Measurements from ENCODE around the gene TUNAR.

The TUNAR gene

GRCh38 chr14:95876761-95877538, at the start of gene TUNAR:
TSS of gene TUNAR (plus strand) at chr14:95876832.
- DNase-seq = peak; percentile 65
- in situ Hi-C loops (cut with MboI; ENCODE audit: low pct_unique_long_range_greater_than_20kb, low sequenced_read_pairs) = no loop called here

GRCh38 chr14:95828649-95829265, 47.9 kb upstream of the TUNAR start:
- in situ Hi-C loops (cut with MboI; ENCODE audit: low pct_unique_long_range_greater_than_20kb, low sequenced_read_pairs) = no loop called here

GRCh38 chr14:95829321-95829720, 47.3 kb upstream of the TUNAR start:
- in situ Hi-C loops (cut with MboI; ENCODE audit: low pct_unique_long_range_greater_than_20kb, low sequenced_read_pairs) = no loop called here
- no peak for DNase-seq

More at GRCh38 chr14:95828649-95829265, 47.9 kb upstream of the TUNAR start:
- DNase-seq = no peak

GRCh38 chr14:95830386-95830785, 46.2 kb upstream of the TUNAR start:
- in situ Hi-C loops (cut with MboI; ENCODE audit: low pct_unique_long_range_greater_than_20kb, low sequenced_read_pairs) = no loop called here
- no peak for DNase-seq

- in situ Hi-C loops (cut with MboI; ENCODE audit: low pct_unique_long_range_greater_than_20kb, low sequenced_read_pairs) = no loop called here
- DNase-seq = no peak
Observed at GRCh38 chr14:95831041-95831440, 45.6 kb upstream of the TUNAR start.

GRCh38 chr14:95831468-95831867, 45.2 kb upstream of the TUNAR start:
- in situ Hi-C loops (cut with MboI; ENCODE audit: low pct_unique_long_range_greater_than_20kb, low sequenced_read_pairs) = no loop called here
- no peak for DNase-seq

- no peak for DNase-seq
- in situ Hi-C loops (cut with MboI; ENCODE audit: low pct_unique_long_range_greater_than_20kb, low sequenced_read_pairs) = no loop called here
Observed at GRCh38 chr14:95832012-95832411, 44.6 kb upstream of the TUNAR start.

- no peak for DNase-seq
- in situ Hi-C loops (cut with MboI; ENCODE audit: low pct_unique_long_range_greater_than_20kb, low sequenced_read_pairs) = no loop called here
Observed at GRCh38 chr14:95833429-95833828, 43.2 kb upstream of the TUNAR start.

- in situ Hi-C loops (cut with MboI; ENCODE audit: low pct_unique_long_range_greater_than_20kb, low sequenced_read_pairs) = no loop called here
- no peak for DNase-seq
Observed at GRCh38 chr14:95834496-95834895, 42.1 kb upstream of the TUNAR start.

GRCh38 chr14:95835121-95835730, 41.4 kb upstream of the TUNAR start:
- peak; percentile 12 for DNase-seq
- in situ Hi-C loops (cut with MboI; ENCODE audit: low pct_unique_long_range_greater_than_20kb, low sequenced_read_pairs) = no loop called here

- in situ Hi-C loops (cut with MboI; ENCODE audit: low pct_unique_long_range_greater_than_20kb, low sequenced_read_pairs) = no loop called here
- no peak for DNase-seq
Observed at GRCh38 chr14:95838862-95839261, 37.8 kb upstream of the TUNAR start.

GRCh38 chr14:95840094-95840700, 36.4 kb upstream of the TUNAR start:
- no peak for DNase-seq
- in situ Hi-C loops (cut with MboI; ENCODE audit: low pct_unique_long_range_greater_than_20kb, low sequenced_read_pairs) = no loop called here

- in situ Hi-C loops (cut with MboI; ENCODE audit: low pct_unique_long_range_greater_than_20kb, low sequenced_read_pairs) = no loop called here
- DNase-seq = no peak
Observed at GRCh38 chr14:95841668-95842067, 35.0 kb upstream of the TUNAR start.

GRCh38 chr14:95849761-95850160, 26.9 kb upstream of the TUNAR start:
- no peak for DNase-seq
- in situ Hi-C loops (cut with MboI; ENCODE audit: low pct_unique_long_range_greater_than_20kb, low sequenced_read_pairs) = no loop called here

- DNase-seq = no peak
- in situ Hi-C loops (cut with MboI; ENCODE audit: low pct_unique_long_range_greater_than_20kb, low sequenced_read_pairs) = no loop called here
Observed at GRCh38 chr14:95850429-95850828, 26.2 kb upstream of the TUNAR start.

GRCh38 chr14:95855606-95856005, 21.0 kb upstream of the TUNAR start:
- DNase-seq = no peak
- in situ Hi-C loops (cut with MboI; ENCODE audit: low pct_unique_long_range_greater_than_20kb, low sequenced_read_pairs) = no loop called here

GRCh38 chr14:95857275-95857674, 19.4 kb upstream of the TUNAR start:
- no peak for DNase-seq
- in situ Hi-C loops (cut with MboI; ENCODE audit: low pct_unique_long_range_greater_than_20kb, low sequenced_read_pairs) = no loop called here

- no peak for DNase-seq
- in situ Hi-C loops (cut with MboI; ENCODE audit: low pct_unique_long_range_greater_than_20kb, low sequenced_read_pairs) = no loop called here
Observed at GRCh38 chr14:95858893-95859292, 17.7 kb upstream of the TUNAR start.

- DNase-seq = no peak
- in situ Hi-C loops (cut with MboI; ENCODE audit: low pct_unique_long_range_greater_than_20kb, low sequenced_read_pairs) = no loop called here
Observed at GRCh38 chr14:95862243-95862642, 14.4 kb upstream of the TUNAR start.

GRCh38 chr14:95863295-95863694, 13.3 kb upstream of the TUNAR start:
- in situ Hi-C loops (cut with MboI; ENCODE audit: low pct_unique_long_range_greater_than_20kb, low sequenced_read_pairs) = no loop called here
- no peak for DNase-seq
